GM12892 (cell line): ENCODE data around the gene GAA.

Experiments used
- POLR2A ChIP-seq: IDR thresholded peaks from 2 replicates; pipeline ENCODE4 v1.6.1; 2011; ENCODE audit warnings: low read depth, low read length, control low read depth
- POLR2AphosphoS5 ChIP-seq: IDR thresholded peaks from 2 replicates; pipeline ENCODE4 v1.6.1; 2011; ENCODE audit warnings: low read depth, low read length, control low read depth
- TAF1 ChIP-seq: IDR thresholded peaks from 2 replicates; pipeline ENCODE4 v1.6.1; 2011; ENCODE audit warnings: low read depth, mild to moderate bottlenecking, control low read depth, low read length, borderline replicate concordance

- TF ChIP-seq POLR2A (no peak), POLR2AphosphoS5 (no peak), TAF1 (no peak)
Measured at GRCh38 chr17:80138856-80139426, 37.6 kb downstream of the GAA start.
